ENCODE data around the gene TSPEAR.

TSPEAR gene

GRCh38 chr21:44617071-44617501 is 94.3 kb downstream of the TSPEAR start:
- H3K4me2 ChIP-seq (ENCODE audit: low read depth, low read length, poor library complexity, severe bottlenecking) = no peak overlapping the region
- no peaks in the 10 kb centered on the region for H3K27me3 ChIP-seq (ENCODE audit: low read length)
- no peaks in the 10 kb centered on the region for H3K36me3 ChIP-seq (ENCODE audit: low read length)

GRCh38 chr21:44616591-44616926 is 94.8 kb downstream of the TSPEAR start:
- Histone ChIP-seq H3K36me3 (ENCODE audit: low read length) (no peaks in the 10 kb centered on the region), H3K4me3 (ENCODE audit: insufficient read depth, low read length, poor library complexity, severe bottlenecking) (no peak overlapping the region), H4K20me1 (ENCODE audit: low read depth, low read length) (no peaks in the 10 kb centered on the region), H3K27ac (ENCODE audit: low read depth, low read length) (no peak overlapping the region), H3F3A (ENCODE audit: insufficient read depth) (no peaks in the 10 kb centered on the region), H3K4me2 (ENCODE audit: low read depth, low read length, poor library complexity, severe bottlenecking) (no peak overlapping the region), H2AFZ (ENCODE audit: low read depth, low read length, severe bottlenecking) (no peak overlapping the region), H3K9ac (ENCODE audit: low read length) (no peak overlapping the region), H3K9me2 (replicated peaks; ENCODE audit: insufficient read depth, low read length) (no peaks in the 10 kb centered on the region), H3K79me2 (ENCODE audit: insufficient read depth, low read length) (no peaks in the 10 kb centered on the region), H3K9me3 (ENCODE audit: insufficient read depth, low read length) (no peaks in the 10 kb centered on the region; the same call in 1 of the 2 replicates), H3K27me3 (ENCODE audit: low read length) (no peaks in the 10 kb centered on the region)
- TF ChIP-seq EZH2phosphoT487 (conservative IDR thresholded peaks at IDR 0.05; ENCODE audit: low read length) = no peak

More at GRCh38 chr21:44617071-44617501, 94.3 kb downstream of the TSPEAR start:
- Histone ChIP-seq H3K9me3 (ENCODE audit: insufficient read depth, low read length) (no peaks in the 10 kb centered on the region; the same call in 1 of the 2 replicates), H3K9ac (ENCODE audit: low read length) (no peak overlapping the region), H3F3A (ENCODE audit: insufficient read depth) (no peaks in the 10 kb centered on the region), H2AFZ (ENCODE audit: low read depth, low read length, severe bottlenecking) (no peak overlapping the region), H3K79me2 (ENCODE audit: insufficient read depth, low read length) (no peaks in the 10 kb centered on the region), H3K9me2 (replicated peaks; ENCODE audit: insufficient read depth, low read length) (no peaks in the 10 kb centered on the region), H3K27ac (ENCODE audit: low read depth, low read length) (no peak overlapping the region), H3K4me3 (ENCODE audit: insufficient read depth, low read length, poor library complexity, severe bottlenecking) (no peak overlapping the region), H4K20me1 (ENCODE audit: low read depth, low read length) (no peaks in the 10 kb centered on the region)
- TF ChIP-seq CTCF (IDR thresholded peaks at IDR 0.05; ENCODE audit: insufficient read depth, low read length, poor library complexity, severe bottlenecking) (no peak), EZH2phosphoT487 (conservative IDR thresholded peaks at IDR 0.05; ENCODE audit: low read length) (no peak)

- no peak overlapping the region for H3K4me2 ChIP-seq (ENCODE audit: low read depth, low read length, poor library complexity, severe bottlenecking)
- TF ChIP-seq CTCF (IDR thresholded peaks at IDR 0.05; ENCODE audit: insufficient read depth, low read length, poor library complexity, severe bottlenecking) = no peak
- no peak for TF ChIP-seq EZH2phosphoT487 (conservative IDR thresholded peaks at IDR 0.05; ENCODE audit: low read length)
Measured at GRCh38 chr21:44615911-44616590, 95.3 kb downstream of the TSPEAR start.

GRCh38 chr21:44615466-44615865 is 95.9 kb downstream of the TSPEAR start:
- no peak overlapping the region for H3K9ac ChIP-seq (ENCODE audit: low read length)
- no peak overlapping the region for H3K4me3 ChIP-seq (ENCODE audit: insufficient read depth, low read length, poor library complexity, severe bottlenecking)
- TF ChIP-seq EZH2phosphoT487 (conservative IDR thresholded peaks at IDR 0.05; ENCODE audit: low read length) (no peak), CTCF (IDR thresholded peaks at IDR 0.05; ENCODE audit: insufficient read depth, low read length, poor library complexity, severe bottlenecking) (no peak)
- H3F3A ChIP-seq (ENCODE audit: insufficient read depth) = no peaks in the 10 kb centered on the region
- no peaks in the 10 kb centered on the region for H4K20me1 ChIP-seq (ENCODE audit: low read depth, low read length)
- no peaks in the 10 kb centered on the region for H3K79me2 ChIP-seq (ENCODE audit: insufficient read depth, low read length)
- no peak overlapping the region for H3K4me2 ChIP-seq (ENCODE audit: low read depth, low read length, poor library complexity, severe bottlenecking)
- H2AFZ ChIP-seq (ENCODE audit: low read depth, low read length, severe bottlenecking) = no peak overlapping the region
- no peaks in the 10 kb centered on the region for H3K9me2 ChIP-seq (replicated peaks; ENCODE audit: insufficient read depth, low read length)
- no peaks in the 10 kb centered on the region; the same call in 1 of the 2 replicates for H3K9me3 ChIP-seq (ENCODE audit: insufficient read depth, low read length)
- no peaks in the 10 kb centered on the region for H3K27me3 ChIP-seq (ENCODE audit: low read length)
- H3K36me3 ChIP-seq (ENCODE audit: low read length) = no peaks in the 10 kb centered on the region
- H3K27ac ChIP-seq (ENCODE audit: low read depth, low read length) = no peak overlapping the region

More at GRCh38 chr21:44615911-44616590, 95.3 kb downstream of the TSPEAR start:
- no peaks in the 10 kb centered on the region for H3K9me2 ChIP-seq (replicated peaks; ENCODE audit: insufficient read depth, low read length)
- H2AFZ ChIP-seq (ENCODE audit: low read depth, low read length, severe bottlenecking) = no peak overlapping the region
- H3F3A ChIP-seq (ENCODE audit: insufficient read depth) = no peaks in the 10 kb centered on the region
- H3K9ac ChIP-seq (ENCODE audit: low read length) = no peak overlapping the region
- H3K79me2 ChIP-seq (ENCODE audit: insufficient read depth, low read length) = no peaks in the 10 kb centered on the region
- no peaks in the 10 kb centered on the region; the same call in 1 of the 2 replicates for H3K9me3 ChIP-seq (ENCODE audit: insufficient read depth, low read length)
- no peak overlapping the region for H3K4me3 ChIP-seq (ENCODE audit: insufficient read depth, low read length, poor library complexity, severe bottlenecking)
- no peaks in the 10 kb centered on the region for H3K27me3 ChIP-seq (ENCODE audit: low read length)
- H4K20me1 ChIP-seq (ENCODE audit: low read depth, low read length) = no peaks in the 10 kb centered on the region
- no peak overlapping the region for H3K27ac ChIP-seq (ENCODE audit: low read depth, low read length)
- no peaks in the 10 kb centered on the region for H3K36me3 ChIP-seq (ENCODE audit: low read length)

All from SU-DHL-6 (cell line).